GM21529 (cell line): Measurements from ENCODE around the gene TMEM8B.
"Not testable (repeated sequence)": the region's sequence is repeated elsewhere in the genome, so short reads cannot be mapped to it uniquely, and the experiment has no call there.

ENCODE experiments used
- ATAC-seq: cut with Tn5 transposase; IDR thresholded peaks from one replicate; pipeline ENCODE4 v1.9.1; 2021; ENCODE audit not compliant: unreplicated experiment

TMEM8B gene

GRCh38 chr9:35905912-35906679 lies 77.1 kb downstream of the TMEM8B start, which contains the start of gene HRCT1:
Gene HRCT1 (plus strand): TSS chr9:35906202. CDS start chr9:35906288, 86 bp downstream.
- ATAC-seq: no peak

GRCh38 chr9:35906923-35907699 lies 78.1 kb downstream of the TMEM8B start:
- no peak for ATAC-seq

GRCh38 chr9:35907711-35908503 lies 78.9 kb downstream of the TMEM8B start:
- ATAC-seq: no peak

- no peak for ATAC-seq
Measured at GRCh38 chr9:35908504-35909125, 79.6 kb downstream of the TMEM8B start.

GRCh38 chr9:35909274-35909673 lies 80.2 kb downstream of the TMEM8B start, which contains the start of gene SPAAR:
Gene SPAAR (plus strand): TSS chr9:35909490. CDS start chr9:35910464, 974 bp downstream.
- no peak for ATAC-seq

- no peak for ATAC-seq
Measured at GRCh38 chr9:35909687-35910612, 80.9 kb downstream of the TMEM8B start.

- no peak for ATAC-seq
Measured at GRCh38 chr9:35910613-35911359, 81.8 kb downstream of the TMEM8B start.

- ATAC-seq: no peak
Measured at GRCh38 chr9:35911690-35912089, 82.7 kb downstream of the TMEM8B start.

GRCh38 chr9:35912791-35913400 lies 83.9 kb downstream of the TMEM8B start:
- ATAC-seq: no peak

GRCh38 chr9:35913429-35913828 lies 84.4 kb downstream of the TMEM8B start:
- not testable (repeated sequence) for ATAC-seq

GRCh38 chr9:35914301-35914807 lies 85.3 kb downstream of the TMEM8B start:
- ATAC-seq: no peak
